ENCODE data around the gene CFHR5.
"Not testable (repeated sequence)": the region's sequence is repeated elsewhere in the genome, so short reads cannot be mapped to it uniquely, and the experiment has no call there.

CFHR5 gene

DNA sequence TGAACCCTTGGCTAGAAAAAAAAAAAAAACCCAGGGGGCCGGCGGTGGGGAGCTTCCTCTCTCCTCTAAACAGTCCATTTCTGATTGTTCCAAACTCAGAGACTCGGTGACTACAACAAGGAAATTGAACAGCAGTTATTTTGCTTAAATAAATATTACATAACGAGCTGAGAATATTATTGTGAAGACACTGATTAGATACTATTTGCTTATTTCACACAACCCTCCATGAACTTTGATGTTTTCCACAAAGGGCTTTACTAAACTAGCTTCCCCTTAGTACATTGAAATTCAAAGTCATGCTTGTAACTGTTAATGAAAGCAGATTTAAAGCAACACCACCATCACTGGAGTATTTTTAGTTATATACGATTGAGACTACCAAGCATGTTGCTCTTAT, at the start of gene CFHR5:
Gene CFHR5 (plus strand): TSS at position 279 of the 400 bp plus-strand sequence. CDS start 109 bp downstream, at position 388.
- DNase-seq (ENCODE audit: low spot score) = no peak

DNA sequence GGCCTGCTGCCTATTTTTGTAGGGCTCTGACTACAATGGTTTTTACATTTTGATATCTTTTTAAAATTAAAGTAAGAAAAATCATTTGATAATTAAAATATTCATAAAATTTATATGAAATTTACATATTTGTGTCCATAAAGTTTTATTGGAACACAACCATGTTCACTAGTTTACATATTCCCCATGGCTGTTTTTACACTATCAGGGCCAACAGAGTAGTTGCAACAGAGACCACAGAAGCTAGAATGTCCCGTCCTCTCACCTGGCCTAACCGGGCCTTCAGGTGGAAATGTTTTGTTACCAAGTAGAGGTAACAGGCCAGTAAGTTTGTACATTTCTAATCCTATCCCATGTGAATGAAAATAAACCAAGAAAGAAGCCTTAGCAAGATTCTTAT, 44.5 kb upstream of the CFHR5 start:
- not testable (repeated sequence) for DNase-seq (ENCODE audit: low spot score)

DNA sequence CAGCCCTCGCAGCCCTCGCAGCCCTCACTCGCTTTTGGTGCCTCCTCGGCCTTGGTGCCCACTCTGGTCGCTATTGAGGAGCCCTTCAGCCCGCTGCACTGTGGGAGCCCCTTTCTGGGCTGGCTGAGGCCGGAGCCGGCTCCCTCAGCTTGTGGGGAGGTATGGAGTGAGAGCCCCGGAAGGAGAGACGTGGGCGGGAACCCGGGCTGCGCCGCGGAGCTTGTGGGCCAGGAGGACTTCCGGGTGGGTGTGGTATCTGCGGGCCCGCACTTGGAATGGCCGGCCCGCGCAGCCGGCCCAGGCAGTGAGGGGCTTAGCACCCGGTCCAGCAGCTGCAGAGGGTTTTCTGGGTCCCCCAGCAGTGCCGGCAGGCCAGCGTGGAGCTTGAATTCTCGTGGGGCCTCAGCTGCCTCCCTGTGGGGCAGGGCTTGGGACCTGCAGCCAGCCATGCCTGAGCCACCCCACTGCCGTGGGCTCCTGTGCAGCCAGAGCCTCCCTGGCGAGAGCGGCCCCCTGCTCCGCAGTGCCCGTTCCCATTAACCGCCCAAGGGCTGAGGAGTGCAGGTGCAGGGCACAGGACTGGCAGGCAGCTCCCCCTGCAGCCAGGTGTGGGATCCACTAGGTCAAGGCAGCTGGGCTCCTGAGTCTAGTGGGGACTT, 43.7 kb upstream of the CFHR5 start:
- no peak for DNase-seq (ENCODE audit: low spot score)

DNA sequence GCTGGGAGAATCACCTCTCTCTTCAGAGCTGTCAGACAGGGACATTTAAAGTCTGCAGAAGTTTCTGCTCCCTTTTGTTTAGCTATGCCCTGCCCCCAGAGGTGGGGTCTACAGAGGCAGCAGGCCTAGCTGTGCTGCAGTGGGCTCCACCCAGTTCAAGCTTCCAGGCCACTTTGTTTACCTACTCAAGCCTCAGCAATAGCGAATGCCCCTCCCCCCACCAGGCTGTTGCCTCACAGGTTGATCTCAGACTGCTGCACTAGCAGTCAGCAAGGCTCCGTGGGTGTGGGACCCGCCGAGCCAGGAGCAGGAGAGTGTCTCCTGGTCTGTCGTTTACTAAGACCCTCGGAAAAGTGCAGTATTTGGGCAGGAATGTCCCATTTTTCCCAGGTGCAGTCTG, 35.9 kb upstream of the CFHR5 start:
- not testable (repeated sequence) for DNase-seq (ENCODE audit: low spot score)

DNA sequence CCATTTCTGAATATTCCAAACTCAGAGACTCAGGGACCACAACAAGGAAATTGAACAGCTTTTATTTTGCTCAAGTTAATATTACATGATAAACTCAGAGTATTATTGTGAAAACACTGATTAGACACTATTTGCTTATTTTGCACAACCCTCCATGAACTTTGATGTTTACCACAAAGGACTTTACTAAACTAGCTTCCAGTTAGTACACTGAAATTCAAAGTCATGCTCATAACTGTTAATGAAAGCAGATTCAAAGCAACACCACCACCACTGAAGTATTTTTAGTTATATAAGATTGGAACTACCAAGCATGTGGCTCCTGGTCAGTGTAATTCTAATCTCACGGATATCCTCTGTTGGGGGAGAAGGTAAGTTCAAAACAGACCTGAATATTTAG, 33.8 kb upstream of the CFHR5 start, which contains the start of gene CFHR2:
Gene CFHR2 (plus strand): TSS at position 171 of the 400 bp plus-strand sequence. CDS start 143 bp downstream, at position 314.
- not testable (repeated sequence) for DNase-seq (ENCODE audit: low spot score)

DNA sequence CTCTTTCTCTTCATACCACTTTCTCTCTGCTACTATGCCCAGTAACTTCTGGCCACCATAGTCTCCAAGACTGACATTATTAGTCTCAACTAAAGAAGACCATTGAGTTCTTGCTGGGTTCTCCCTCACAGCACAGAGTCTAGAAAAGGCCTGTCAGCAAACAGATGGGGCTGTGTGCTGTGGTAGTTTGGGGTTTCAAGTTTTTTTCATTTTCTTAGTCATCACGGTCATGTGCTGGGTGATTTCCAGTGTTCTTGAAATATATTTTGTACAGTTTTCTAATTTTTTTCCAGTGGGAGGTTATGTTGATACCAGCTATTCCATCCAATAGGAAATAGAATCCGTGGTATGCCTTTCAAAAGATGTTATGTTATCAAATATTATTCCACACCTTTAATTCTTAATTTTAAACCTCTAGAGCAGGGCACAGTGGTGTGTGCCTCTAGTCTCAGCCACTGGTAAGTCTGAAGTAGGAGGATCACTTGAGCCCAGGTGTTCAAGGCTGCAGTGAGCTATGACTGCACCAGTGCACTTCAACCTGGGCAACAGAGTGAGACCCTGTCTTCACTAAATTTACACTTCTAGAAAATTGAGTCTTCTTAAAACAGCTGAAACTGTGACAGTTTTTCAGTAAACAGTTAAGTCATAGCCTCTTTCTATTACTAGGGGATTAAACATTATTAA, 25.5 kb upstream of the CFHR5 start:
- DNase-seq (ENCODE audit: low spot score) = no peak

DNA sequence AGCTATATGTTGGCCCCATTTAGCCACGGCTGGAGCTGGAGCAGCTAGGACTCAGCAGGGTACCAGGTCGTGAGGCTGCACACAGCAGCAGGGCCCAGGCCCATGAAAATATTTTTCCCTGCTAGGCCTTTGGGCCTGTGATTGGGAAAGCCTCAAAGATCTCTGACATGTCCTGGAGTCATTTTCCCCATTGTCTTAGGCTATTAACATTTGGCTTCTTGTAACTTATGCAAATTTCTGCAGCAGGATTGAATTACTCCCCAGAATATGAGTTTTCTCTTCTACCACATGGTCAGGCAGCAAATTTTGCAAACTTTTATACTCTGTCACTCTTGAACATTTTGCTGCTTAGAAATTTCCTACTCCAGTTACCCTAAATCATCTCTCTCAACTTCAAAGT, 22.6 kb upstream of the CFHR5 start:
- no peak for DNase-seq (ENCODE audit: low spot score)

DNA sequence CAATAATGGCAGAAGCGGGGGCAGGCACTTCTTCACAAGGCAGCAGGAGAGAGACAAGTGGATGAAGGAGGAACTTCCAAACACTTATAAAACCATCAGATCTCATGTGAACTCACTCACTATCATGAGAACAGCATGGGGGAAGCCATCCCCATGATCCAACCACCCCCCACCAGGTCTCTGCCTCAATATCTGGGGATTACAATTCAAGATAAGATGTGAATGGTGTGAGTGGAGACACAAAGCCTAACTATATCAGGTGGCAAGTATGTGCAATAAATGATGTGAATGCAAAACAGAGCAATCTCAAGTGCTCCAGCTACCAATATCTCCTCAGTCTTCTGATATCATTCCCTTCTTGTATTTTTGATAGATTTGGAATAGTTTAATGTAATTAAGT, 21.4 kb upstream of the CFHR5 start:
- no peak for DNase-seq (ENCODE audit: low spot score)

DNA sequence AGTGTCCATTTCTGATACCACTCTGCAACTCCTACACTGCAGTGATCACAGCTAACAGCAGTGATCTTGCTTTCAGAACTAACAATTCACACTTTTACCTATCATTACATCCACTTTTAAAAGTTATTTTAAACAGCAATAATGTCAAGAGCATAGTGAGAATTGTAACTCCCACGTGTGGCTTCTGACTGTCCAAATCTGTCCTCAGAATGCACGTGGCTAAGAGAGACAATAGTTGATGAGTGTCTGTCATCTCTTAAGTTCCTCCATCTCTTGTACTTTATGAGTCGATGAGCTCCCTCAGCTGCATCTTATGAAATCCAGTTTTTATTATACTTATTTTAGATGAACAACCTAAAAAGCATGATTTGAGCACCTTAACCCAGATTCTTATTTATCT, 16.5 kb upstream of the CFHR5 start:
- DNase-seq (ENCODE audit: low spot score) = no peak

DNA sequence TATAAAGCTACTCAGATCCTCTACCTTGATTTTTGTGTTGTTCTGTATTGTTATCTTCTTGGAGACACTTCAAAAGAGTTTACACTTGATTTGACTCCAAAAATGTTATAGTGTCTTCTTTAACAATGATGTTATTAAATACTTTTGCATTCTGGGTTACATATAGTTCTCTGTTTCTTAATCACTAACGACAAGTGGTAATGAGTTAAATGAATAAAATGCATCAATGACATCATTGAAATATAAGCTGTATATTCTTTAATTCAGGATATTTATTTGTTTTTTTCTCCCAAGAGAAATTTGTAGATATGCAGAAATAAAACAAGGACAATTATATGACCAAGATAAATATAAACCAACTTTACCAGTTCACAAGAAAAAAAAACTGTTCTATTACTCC, 7.2 kb upstream of the CFHR5 start:
- no peak for DNase-seq (ENCODE audit: low spot score)

DNA sequence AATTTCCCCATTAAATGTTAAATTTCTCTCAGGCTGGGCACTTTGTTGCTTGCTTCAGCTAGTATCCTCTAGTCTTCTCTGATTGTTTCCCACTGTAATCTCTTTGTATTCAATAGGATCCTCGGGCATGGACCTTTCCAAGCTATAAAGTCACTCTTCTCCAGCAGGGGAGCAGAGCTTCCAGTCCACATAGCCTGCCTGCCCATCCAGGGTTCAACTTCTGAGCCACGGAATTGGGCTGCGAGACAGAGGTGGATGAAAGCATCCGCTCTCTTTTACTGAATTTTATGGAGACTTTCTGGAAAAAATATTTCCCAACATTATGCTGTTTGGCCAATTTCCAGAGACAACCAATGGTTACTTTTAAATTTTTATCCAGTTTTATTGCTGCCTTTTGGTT, 1.1 kb upstream of the CFHR5 start:
- no peak for DNase-seq (ENCODE audit: low spot score)

DNA sequence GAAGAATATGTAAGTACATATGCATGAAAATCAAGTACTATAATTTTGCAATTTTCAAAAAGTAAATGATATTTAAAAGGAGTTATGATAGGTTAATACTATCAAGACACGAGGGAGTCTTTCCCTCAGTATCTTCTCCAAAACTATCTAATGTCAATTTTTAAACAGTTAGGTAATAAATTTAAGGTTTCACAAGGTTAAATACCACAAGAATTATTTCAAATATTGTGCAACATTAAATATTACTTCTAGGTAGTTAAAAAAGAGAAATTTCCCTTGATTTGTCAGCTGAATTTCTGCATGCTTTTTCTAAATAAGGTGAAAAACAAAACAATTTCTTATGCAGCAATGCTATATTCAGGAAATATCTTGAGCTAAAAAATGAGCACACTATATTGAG, 3.5 kb downstream of the CFHR5 start:
- no peak for DNase-seq (ENCODE audit: low spot score)

DNA sequence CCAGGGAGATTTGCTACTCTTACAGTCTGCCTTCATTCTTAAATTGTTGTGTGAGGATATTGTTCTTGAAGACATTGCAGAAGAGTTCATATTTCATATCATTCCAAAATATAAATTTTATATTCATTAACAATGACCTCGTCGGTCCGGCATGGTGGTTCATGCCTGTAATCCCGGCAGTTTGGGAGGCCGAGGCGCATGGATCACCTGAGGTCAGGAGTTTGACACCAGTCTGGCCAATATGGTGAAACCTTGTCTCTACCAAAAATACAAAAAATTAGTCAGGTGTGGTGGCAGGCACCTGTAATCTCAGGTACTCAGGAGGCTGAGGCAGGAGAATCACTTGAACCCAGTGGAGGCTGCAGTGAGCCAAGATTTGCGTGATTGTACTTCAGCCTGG, 4.9 kb downstream of the CFHR5 start:
- not testable (repeated sequence) for DNase-seq (ENCODE audit: low spot score)

DNA sequence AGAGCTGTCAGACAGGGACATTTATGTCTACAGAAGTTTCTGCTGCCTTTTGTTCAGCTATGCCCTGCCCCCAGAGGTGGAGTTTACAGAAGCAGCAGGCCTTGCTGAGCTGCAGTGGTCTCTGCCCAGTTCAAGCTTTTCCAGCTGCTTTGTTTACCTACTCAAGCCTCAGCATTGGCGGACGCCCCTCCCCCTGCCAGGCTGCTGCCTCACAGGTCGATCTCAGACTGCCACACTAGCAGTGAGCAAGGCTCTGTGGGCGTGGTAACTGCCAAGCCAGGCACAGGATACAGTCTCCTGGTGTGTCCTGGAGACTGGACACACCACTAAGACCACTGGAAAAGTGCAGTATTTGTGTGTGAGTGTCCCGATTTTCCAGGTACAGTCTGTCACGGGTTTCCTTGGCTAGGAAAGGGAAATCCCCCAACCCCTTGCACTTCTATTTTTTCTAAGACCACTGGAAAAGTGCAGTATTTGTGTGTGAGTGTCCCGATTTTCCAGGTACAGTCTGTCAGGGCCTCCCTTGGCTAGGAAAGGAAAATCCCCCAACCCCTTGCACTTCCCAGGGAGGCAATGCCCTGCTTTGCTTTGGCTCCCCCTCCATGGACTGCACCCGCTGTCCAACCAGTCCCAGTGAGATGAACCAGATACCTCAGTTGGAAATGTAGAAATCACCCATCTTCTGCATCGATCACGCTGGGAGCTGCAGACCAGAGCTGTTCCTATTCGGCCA, 14.7 kb downstream of the CFHR5 start:
- DNase-seq (ENCODE audit: low spot score) = not testable (repeated sequence)

DNA sequence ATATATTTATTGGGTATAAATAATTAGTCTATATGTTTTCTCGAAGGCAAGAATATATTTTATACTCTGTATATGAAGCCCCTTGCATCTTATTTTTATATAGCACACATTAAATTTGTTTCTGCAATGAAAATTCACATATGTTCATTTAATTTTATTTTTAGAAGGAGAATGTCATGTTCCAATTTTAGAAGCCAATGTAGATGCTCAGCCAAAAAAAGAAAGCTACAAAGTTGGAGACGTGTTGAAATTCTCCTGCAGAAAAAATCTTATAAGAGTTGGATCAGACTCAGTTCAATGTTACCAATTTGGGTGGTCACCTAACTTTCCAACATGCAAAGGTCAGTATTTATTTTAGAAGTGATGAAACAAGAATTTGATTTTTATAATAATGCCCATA, 16.6 kb downstream of the CFHR5 start:
- DNase-seq (ENCODE audit: low spot score) = no peak

DNA sequence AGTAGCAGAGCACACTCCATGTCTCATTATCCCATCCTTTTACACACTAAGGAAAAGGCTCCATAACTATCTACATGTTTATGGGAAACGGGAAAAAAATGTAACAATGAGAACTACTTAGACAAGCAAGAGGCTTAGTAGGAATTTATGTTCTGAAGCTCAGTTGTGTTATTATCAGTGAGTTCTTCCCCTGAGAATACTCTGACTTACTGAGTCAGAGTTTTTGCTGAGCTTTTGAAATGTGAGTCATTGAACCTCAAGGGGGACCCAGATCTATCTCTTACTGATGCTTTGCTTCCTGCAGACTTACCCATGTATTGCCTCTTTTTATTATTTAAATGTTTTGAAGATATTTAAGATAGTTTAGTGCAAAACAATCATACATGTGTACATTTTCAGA, 20.1 kb downstream of the CFHR5 start:
- no peak for DNase-seq (ENCODE audit: low spot score)

DNA sequence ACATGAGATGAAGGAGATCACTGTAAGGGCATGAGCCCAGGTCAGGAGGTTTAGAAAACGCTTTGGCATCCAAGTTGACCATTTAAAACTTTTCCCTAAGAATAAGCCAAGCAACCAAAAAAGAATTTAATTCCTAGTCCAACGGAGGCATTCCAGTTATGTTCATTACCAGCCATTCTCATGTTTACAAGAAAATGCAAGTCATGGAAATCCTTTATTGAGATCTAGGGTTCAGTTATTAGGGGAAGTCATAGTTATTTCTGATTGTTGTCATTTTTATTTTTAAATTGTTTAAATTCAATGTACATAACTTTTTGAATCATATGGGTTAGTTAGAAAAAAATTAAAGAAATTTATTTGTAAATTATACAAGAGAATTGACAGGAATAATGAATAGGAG, 24.5 kb downstream of the CFHR5 start:
- DNase-seq (ENCODE audit: low spot score) = no peak

DNA sequence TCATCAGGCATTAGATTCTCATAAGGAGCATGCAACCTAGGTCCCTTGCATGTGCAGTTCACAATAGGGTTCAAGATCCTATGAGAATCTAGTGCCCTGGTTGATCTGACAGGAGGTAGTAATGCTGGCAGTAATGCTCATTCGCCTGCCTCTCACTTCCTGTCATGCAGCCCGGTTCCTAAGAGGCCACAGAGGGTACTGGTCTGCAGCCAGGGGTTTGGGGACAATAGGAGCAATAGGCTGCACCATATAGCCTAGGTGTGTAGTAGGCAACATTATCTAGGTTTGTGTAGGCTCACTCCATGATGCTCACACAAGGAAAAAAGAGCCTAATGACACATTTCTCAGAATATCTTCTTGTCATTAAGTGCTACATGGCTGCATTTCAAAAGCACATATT, 25.8 kb downstream of the CFHR5 start:
- DNase-seq (ENCODE audit: low spot score) = no peak

DNA sequence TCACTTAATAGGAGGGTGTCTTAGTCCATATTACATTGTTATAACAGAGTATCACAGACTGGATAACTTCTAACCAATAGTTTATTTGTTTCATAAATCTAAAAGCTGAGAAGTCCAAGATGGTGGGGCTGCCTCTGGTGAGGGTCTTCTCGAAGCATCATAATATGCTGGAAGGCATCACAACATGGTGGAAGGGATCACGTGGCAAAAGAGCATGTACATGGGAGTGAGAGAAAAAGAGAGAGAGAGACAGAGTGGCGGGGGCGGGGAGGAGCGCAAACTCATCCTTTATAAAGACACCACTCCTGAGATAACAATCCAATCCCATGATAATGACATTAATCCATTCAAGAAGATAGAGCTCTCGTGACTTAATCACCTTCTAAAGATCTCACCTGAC, 31.5 kb downstream of the CFHR5 start:
- no peak for DNase-seq (ENCODE audit: low spot score)

DNA sequence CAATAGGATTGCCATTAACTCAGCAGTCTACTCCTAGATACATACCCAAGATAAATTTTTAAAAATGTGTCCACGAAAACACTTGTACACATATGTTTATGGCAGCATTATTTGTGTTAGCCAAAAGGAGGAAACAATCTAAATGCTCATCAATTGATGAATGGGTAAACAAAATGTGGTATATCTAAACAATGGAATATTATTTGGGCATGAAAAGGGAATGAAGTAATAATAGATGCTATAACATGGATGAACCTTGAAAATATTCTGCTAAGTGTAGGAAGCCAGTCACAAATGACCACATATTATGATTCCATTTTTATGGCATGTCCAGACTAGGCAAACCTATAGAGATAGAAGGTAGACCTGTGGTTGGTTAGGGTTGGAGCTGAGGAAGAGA, 34.3 kb downstream of the CFHR5 start:
- no peak for DNase-seq (ENCODE audit: low spot score)

DNA sequence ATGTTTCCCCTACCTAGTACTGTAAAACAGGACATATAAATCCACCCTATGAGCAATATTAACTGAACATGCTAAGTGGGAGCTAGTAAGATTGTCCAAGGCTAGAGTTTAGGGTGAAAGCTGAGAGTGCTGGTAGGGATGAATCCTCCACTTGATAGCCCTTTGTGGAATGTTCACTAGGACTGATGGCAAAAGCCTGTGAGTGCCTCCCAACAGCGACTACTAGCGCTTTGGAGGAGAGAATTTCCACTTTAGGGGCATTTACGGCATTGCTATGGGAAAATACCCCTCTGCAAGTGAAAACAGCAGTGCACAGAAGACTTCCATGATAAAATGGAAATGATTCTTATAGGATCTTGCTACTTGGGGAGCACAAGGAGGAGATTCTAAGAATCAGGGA, 35.9 kb downstream of the CFHR5 start:
- DNase-seq (ENCODE audit: low spot score) = no peak

DNA sequence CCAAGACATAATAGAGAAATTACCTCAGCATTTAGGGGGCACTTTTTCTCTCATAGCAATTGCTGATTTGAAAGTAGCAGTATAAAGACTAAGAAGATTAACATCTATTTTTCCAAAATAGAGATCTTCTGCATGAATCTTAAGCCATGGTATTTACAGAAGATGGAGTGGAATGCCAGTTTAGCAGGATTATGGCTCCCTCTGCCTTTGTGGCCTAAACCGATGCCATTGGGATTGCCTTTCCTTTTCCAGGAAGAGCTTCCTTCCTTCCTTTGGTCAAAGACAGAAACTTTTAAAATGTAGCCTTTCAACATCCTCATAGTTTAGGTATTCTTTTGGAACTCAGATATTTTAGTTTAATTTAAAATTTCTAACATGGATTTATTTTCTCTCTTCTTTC, 39.4 kb downstream of the CFHR5 start:
- DNase-seq (ENCODE audit: low spot score) = no peak

DNA sequence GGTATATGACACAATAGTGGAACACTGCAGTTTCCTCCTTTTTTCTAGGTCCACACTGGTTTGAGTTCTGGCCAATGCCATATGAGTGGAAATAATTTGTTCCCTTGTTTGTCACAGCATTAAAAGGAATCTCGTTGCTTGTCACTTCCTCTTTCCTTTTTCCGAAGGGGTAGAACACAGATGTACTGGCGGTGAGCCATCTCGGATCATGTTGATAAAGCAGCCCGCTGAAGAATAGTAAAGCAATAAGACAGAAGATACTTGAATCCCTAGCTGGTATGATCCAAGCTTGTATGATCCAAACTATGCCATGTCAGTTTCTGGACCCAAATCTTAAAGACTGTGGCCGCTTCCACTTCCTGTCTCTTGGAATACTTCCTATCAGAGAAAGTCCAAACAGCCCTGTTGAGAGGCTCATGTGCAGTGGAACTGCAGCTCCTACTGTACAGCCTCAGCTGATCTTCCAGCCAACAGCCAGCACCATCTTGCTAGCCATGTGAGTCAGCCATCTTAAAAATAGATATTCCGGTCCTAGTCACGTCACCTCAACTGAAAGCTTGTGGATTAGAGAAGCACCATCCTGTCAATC, 40.3 kb downstream of the CFHR5 start:
- no peak for DNase-seq (ENCODE audit: low spot score)
